HuH-7.5 (cell line): Measurements from ENCODE around the gene IFIT1.
A peak's percentile ranks its signal among the peaks of the same experiment; 100 is the strongest.
"Not testable (repeated sequence)": the region's sequence is repeated elsewhere in the genome, so short reads cannot be mapped to it uniquely, and the experiment has no call there.

Experiments used
- DNase-seq: peaks from one replicate; pipeline ENCODE4 v3.0.0; 2011; ENCODE audit warnings: low spot score

IFIT1 gene

DNA sequence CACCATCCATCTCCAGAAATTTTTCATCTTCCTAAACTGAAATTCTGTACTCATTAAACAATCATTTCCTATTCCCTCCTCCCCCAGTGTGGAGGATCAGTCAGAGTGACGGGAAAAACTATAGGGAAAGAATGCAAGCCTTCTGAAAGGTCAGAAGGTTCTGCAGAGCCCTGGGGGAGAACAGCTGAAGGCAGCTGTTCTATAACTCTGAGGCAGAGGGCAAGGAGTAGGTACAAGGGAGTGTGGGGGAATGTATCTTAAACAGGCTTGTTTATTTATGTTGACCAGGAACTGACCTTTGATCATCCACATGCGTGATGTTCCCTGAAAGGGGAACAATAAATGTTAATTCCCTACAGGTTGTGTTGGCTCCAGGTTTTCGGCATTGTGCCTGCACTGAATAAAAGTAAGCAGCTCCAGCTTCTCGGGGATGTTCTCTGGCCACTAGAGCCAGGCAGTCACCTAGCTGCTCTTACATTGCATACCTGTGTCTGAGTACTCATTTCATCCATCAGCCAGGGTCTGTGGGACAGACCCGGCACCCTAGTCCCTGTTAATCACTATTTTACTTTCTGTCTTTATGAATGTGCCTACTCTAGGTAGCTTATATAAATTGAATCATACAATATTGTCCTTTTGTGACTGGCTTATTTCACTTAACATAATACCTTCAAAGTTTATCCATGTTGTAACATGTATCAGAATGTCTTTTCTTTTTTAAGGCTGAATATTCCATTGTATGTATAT, 5.8 kb downstream of the IFIT1 start:
- DNase-seq = no peak

DNA sequence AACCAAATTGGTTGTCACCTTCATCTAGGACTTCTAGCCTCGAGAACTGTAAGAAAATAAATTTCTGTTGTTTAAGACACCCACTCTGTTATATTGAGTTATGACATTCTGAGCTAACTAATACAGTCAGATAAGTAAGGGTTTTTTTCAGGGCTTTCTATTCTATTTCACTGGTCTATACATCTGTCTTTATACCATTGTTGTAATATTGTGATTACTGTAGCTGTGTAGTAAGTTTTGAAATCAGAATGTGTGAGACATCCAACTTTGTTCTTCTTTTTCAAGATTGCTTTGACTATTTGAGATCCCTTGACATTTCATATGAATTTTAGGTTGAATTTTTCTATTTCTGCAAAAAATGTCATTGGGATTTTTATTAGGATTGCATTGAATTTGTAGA, 7.5 kb downstream of the IFIT1 start:
- no peak for DNase-seq

GRCh38 chr10:89403043-89403442, 10.6 kb downstream of the IFIT1 start:
- no peak for DNase-seq

DNA sequence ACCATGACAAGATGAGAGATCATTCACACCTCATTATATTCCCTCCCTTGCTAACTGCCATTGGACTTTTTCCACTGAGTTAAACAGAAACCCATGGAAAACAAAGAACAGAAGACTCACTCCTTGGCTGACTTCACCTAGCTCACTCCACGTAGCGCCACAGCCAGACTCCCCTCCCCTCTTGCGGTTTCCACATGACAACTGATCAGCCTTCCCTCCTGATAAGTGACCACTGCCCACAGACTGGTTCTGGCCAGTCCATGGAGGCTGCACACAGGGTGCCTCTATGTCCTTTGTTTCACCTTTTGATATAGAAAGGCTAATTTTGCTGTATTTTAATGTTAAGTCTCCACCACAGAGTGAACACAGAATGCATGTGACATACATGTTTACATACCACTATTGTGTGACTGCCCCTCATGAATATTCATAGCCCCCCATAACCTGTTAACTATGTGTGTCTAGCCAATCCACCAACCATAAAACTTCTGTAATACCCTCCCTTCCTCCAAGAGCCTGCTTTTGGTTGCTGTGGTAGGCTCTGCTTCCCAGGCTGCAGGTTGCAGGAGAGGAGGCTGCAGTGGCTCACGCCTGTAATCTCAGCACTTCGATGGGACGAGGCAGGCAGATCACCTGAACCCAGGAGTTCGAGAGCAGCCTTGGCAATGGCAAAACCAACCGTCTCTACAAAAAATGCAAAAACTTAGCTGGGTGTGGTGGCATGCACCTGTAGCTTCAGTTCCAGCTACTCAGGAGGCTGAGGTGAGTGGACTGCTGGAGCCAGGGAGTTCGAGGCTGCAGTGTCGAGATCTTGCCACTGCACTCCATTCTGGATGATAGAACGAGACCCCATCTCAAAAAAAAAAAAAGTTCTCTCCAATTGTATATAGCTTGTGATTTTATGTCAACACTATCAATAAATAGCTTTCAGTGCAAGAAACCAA, 12.0 kb downstream of the IFIT1 start:
- no peak for DNase-seq

DNA sequence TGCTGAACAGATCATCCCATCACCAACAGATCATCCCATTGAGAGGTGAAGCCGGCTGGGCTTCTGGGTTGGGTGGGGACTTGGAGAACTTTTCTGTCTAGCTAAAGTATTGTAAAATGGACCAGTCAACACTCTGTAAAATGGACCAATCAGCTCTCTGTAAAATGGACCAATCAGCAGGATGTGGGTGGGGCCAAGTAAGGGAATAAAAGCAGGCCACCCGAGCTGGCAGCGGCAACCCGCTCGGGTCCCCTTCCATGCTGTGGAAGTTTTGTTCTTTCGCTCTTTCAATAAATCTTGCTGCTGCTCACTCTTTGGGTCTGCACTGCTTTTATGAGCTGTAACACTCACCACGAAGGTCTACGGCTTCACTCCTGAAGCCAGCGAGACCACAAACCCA, 13.8 kb downstream of the IFIT1 start:
- DNase-seq = not testable (repeated sequence)

DNA sequence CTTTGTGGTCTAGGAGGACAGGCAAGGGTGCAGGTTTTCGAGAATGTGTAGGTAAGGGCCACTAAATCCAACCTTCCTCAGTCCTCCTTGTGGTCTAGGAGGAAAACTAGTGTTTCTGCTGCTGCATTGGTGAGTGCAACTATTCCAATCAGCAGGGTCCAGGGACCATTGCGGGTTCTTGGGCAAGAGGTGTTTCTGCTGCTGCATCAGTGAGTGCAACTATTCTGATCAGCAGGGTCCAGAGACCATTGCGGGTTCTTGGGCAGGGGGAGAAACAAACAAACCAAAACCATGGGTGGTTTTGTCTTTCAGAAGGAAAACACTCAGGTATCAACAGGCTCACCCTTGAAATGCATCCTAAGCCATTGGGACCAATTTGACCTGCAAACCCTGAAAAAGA, 15.4 kb downstream of the IFIT1 start:
- DNase-seq = not testable (repeated sequence)

DNA sequence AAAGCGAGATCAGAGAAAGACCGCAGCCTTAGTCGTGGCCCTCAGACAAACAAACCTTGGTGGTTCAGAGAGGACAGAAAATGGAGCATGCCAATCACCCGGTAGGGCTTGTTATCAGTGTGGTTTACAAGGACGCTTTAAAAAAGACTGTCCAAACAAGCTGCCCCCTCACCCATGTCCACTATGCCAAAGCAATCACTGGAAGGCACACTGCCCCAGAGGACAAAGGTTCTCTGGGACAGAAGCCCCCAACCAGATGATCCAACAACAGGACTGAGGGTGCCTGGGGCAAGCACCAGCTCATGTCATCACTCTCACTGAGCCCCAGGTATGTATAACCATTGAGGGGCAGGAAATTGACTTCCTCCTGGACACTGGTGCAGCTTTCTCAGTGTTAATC, 16.9 kb downstream of the IFIT1 start:
- not testable (repeated sequence) for DNase-seq

GRCh38 chr10:89410551-89410950, 18.1 kb downstream of the IFIT1 start:
- DNase-seq = not testable (repeated sequence)

DNA sequence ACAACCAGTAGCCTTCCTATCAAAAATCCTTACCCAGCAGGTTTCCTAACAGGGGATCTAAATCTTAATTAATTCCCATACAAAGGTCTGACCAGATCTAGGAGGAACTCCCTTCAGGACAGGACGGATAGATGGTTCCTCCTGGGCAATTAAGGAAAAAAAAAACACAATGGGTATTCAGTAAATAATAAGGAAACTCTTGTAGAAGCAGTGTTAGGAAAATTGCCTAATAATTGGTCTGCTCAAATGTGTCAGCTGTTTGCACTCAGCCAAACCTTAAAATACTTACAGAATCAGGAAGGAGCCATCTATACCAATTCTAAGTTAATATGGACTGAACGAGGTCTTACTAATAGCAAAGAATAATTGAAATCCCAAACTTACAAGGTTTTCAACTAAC, 18.7 kb downstream of the IFIT1 start:
- not testable (repeated sequence) for DNase-seq

DNA sequence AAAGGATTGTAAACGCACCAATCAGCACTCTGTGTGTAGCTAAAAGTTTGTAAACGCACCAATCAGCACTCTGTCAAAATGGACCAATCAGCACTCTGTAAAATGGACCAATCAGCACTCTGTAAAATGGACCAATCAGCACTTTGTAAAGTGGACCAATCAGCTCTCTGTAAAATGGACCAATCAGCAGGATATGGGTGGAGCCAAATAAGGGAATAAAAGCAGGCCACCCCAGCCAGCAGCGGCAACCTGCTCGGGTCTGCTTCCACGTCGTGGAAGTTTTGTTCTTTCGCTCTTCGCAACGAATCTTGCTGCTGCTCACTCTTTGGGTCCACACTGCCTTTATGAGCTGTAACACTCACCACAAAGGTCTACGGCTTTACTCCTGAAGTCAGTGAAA, 19.9 kb downstream of the IFIT1 start:
- not testable (repeated sequence) for DNase-seq

DNA sequence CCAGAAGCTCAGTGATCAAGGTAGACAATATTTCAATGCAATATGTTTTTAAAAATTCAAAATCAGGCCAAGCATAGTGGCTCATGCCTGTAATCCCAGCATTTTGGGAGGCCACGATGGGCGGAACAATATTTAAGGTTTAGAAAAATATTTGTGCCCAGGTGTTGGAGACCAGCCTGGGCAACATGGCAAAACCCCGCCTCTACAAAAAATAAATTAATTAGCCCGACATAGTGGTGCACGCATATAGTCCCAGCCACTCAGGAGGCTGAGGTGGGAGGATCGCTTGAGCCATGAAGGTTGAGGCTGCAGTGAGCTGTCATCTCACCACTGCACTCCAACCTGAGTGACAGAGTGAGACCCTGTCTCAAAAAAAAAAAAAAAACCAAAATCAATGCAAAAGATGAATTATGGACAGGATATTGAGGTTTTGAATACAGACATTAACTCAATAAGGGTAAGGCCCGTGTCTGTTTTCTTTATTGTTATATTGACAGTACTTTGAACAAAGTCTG, 21.0 kb downstream of the IFIT1 start:
- no peak for DNase-seq

DNA sequence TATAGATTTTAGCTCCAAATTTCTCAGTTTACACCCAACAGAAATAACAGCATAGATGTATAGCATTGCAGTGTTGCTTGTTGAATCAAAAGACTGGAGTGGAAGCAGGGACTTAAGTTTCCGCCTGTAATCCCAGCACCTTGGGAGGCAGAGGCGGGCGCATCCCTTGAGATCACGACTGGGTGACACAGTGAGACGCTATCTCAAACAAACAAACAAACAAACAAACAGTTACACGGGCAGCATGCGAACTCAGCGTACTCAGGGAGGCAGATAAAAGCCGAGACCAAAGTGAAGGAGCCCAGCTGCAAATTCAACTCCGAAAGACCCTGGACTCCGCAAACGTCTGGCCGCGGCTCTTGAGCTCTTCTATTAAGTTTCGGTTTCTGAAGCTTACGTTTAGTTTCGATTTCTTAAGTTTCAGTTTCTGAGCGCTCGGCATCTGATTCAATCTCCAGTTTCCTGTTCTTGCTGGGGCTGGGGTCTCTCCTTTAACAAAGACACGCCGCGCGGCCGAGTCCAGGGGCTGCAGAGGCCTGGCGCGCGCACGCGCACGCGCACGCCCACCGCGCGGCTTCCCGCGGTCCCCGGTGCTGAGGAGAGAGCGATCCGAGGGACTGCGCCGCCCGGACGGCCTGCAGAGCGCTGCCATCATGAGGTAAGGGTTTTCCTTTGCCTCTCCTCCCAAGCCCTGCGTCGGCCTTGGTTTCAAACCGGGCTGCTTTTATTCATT, 21.9 kb downstream of the IFIT1 start, which contains the start of gene IFIT5:
Gene IFIT5, plus strand, starts transcription at position 423 of the 733 bp plus-strand sequence. Its CDS starts 231 bp downstream, at position 654.
- peak; percentile 58 for DNase-seq

DNA sequence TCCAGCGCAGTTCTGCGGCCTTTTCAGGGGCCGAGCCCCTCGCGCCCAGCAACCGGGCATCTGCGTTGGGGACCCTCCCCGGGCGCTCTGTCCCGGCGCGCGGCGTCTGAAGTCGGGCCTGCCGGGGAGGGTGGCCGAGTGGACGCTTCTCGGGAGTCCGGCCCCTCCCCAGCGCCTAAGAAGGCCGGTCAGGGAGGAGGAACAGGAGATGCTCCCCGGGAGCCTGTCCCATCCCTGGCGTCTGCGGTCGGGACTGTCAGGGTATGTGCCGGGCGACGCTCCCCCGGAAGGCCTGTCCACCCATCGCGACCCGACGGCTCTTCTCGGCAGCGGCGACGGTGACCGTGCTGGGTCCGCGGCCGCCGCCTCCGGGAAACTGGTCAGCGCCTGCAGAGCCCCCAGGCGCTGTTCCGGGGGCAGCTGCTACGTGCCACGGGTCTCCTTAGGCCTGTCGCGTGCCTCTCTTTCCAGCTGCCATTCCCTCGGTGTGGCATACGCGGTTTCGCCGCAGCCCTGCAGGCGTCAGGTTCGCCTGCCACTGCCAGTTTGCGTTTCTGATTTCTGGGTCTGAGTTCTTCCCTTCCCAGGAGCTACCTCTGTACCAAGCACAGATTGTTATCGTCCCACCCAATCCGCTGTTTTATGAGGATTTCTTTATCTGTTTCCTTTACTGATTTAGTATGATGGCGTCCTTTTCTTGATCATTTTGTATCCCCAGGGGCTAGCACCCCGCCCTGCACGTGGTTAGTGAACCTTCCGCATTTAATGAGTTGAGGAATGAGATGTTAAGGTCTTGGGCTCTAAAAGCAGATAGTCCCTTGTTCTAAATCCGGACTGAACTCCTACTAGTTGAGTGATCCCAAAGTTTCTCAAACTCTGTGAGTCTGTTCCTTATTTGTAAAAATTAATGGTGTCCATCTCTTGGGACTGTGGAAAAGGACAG, 22.7 kb downstream of the IFIT1 start:
- DNase-seq = peak; percentile 49

- no peak for DNase-seq
Measured at GRCh38 chr10:89416465-89416864, 24.0 kb downstream of the IFIT1 start.

DNA sequence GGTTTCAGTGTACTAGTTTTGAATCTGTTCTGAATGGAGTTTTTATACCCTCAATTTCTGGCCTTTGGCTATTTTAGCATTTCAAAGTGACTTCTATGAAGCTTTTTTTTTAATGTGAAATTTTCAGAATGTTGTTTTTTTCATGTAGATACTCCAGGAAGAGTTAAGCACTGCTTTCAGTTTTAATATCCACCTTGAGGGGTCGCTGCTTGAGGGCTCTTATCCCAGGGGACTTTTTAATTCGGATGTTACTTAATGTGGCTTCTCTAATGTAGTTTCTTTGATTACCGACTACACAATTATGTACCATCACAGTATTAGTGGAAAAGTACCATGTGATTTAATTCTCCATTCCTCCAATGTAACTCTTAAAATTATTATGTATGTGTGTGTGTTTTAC, 27.1 kb downstream of the IFIT1 start:
- no peak for DNase-seq

GRCh38 chr10:89421018-89421476, 28.6 kb downstream of the IFIT1 start:
- DNase-seq = no peak

- DNase-seq = no peak
Measured at GRCh38 chr10:89425000-89425399, 32.6 kb downstream of the IFIT1 start.

DNA sequence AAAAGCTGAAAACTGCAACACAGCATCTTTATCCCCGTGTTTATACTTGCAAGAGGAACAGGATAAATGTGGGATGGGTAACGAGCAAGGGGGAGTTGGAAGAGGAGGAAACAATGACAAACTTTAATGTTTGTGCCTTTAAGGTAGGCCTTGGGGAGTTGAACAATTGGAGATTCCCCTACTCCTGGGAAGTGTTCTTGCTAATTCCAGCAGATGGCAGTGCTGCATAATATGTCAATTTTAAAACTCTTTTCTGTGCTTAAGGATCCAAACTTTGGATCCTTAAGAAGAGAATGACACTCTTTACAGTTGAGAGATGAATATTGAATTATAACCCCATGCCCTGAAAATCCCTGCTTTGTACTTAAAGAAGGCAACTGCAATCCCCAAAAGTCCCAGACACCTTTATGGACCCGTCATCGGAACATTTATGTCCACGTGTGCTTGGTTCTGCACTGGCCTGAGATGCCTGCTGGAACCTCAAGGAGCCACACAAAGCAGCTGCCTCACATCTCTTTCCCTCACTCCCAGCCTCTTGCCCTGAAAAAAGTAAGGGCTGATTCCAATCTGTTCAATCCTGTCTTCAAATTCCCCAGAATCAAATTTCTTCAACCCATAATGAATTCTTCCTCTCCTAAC, 33.9 kb downstream of the IFIT1 start:
- peak; percentile 14 for DNase-seq

DNA sequence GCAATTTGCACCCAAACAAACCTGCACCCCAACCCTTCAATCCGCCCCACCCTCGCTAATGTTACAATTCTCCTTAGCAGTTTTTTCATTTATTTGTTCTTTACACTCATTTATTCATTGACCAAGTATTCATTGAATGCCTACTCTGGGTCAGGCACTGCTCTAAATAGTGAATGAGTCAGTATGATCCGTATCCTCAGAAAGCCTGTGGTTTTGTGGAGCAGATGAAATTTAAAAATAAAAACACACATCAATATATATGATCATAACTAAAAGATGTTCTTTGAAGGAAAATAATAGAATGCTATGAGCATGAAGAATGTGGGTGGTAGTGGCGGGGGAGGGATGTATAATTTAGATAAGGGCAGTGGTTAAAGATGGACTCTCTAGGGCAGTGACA, 35.2 kb downstream of the IFIT1 start:
- DNase-seq = no peak

DNA sequence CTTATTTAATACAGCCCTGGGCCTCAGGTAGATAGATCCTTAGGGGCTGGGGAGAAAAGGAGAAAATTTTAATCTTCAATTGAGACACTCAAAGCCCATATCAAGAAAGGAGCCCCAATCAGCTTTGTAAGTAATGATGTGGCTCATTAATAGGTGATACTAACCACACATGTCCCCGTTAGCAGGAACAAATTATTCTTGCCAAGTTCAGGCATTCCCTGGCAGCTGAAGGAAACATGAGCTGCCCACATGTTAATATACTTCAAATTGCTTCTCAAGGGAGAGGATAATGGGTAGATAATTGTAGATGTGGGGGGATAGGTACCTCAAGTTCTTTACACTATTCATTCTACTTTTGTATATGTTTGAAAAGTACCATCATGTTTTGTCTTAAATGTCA, 36.5 kb downstream of the IFIT1 start:
- no peak for DNase-seq
